Measurements from ENCODE around the gene NEDD4L. TPM values are rescaled to one million over a fixed set of nuclear protein-coding genes. Genes with fewer than 3 reads are reported as not detected.
A peak's percentile ranks its signal among the peaks of the same experiment; 100 is the strongest.

Gene NEDD4L
- total RNA-seq, 1 donor from 2014 or later, result 135 TPM

GRCh38 chr18:58201733-58202730 is 158.0 kb downstream of the NEDD4L start:
- no peak for TF ChIP-seq CTCF (IDR thresholded peaks at IDR 0.05; ENCODE audit: unreplicated experiment)
- no peak overlapping the region for H3K4me3 Mint-ChIP-seq

DNA sequence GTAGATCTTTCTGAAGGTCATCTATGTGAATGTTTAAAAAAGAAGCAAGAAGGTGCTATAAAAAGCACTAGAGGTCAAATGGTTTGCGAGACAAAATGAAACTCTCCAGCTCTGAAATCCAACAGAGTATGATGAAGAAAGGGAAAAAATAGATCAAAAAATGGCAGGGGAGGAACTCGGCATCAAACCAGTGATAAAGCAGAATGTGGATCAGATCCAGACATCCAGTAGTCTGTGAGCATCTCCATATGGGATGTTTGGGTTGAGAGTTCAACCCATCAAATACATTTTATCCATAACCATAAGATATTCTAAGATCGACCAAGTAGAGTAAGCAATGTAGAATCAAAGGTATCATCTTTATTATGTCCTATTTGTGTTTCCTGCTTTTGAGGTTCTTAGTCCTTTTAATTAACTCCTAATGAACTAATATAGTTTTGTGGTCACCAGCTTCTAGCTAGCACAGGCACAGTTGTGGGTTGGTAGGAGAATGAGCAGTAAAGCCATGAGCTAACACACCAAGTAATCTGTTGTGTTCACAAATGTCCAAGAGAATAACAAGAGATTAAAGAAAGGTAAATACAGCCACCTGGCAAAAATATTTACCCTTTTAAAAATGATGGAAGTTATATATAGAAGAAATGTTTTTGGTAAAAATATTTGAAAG is 160.9 kb downstream of the NEDD4L start:
- H3K27ac Mint-ChIP-seq, result no peak overlapping the region
- DNase-seq (ENCODE audit: low spot score in 2 of 2, unreplicated experiment in 2 of 2), result no peak
- peaks cover 27% of the 10 kb centered on the region for H3K4me1 Mint-ChIP-seq
- H3K27me3 Mint-ChIP-seq (ENCODE audit: low read depth), result no peaks in the 10 kb centered on the region
- no peaks in the 10 kb centered on the region for H3K9me3 Mint-ChIP-seq
- H3K4me3 Mint-ChIP-seq, result no peak overlapping the region
- no peaks in the 10 kb centered on the region for H3K36me3 Mint-ChIP-seq
- TF ChIP-seq CTCF (IDR thresholded peaks at IDR 0.05; ENCODE audit: unreplicated experiment), result no peak

More at GRCh38 chr18:58201733-58202730, 158.0 kb downstream of the NEDD4L start:
- DNase-seq (ENCODE audit: low spot score in 2 of 2, unreplicated experiment in 2 of 2), result no peak
- Mint-ChIP-seq H3K27me3 (ENCODE audit: low read depth) (no peaks in the 10 kb centered on the region), H3K36me3 (no peaks in the 10 kb centered on the region), H3K9me3 (no peaks in the 10 kb centered on the region), H3K4me1 (peaks cover 23% of the 10 kb centered on the region), H3K27ac (peak overlapping the region; percentile 64)

- H3K9me3 Mint-ChIP-seq, result no peaks in the 10 kb centered on the region
- peaks cover 30% of the 10 kb centered on the region for H3K4me1 Mint-ChIP-seq
- H3K4me3 Mint-ChIP-seq, result no peak overlapping the region
- no peak for TF ChIP-seq CTCF (IDR thresholded peaks at IDR 0.05; ENCODE audit: unreplicated experiment)
- no peak for DNase-seq (ENCODE audit: low spot score in 2 of 2, unreplicated experiment in 2 of 2)
- no peaks in the 10 kb centered on the region for H3K27me3 Mint-ChIP-seq (ENCODE audit: low read depth)
- H3K36me3 Mint-ChIP-seq, result no peaks in the 10 kb centered on the region
- no peak overlapping the region for H3K27ac Mint-ChIP-seq
These were observed 161.6 kb downstream of the NEDD4L start for GRCh38 chr18:58205443-58206160.

GRCh38 chr18:58207520-58208152 is 163.6 kb downstream of the NEDD4L start:
- Mint-ChIP-seq H3K4me3 (no peak overlapping the region), H3K4me1 (peaks cover 28% of the 10 kb centered on the region), H3K36me3 (no peaks in the 10 kb centered on the region), H3K27me3 (ENCODE audit: low read depth) (no peaks in the 10 kb centered on the region), H3K9me3 (no peaks in the 10 kb centered on the region), H3K27ac (no peak overlapping the region)
- DNase-seq (ENCODE audit: low spot score in 2 of 2, unreplicated experiment in 2 of 2), result no peak
- TF ChIP-seq CTCF (IDR thresholded peaks at IDR 0.05; ENCODE audit: unreplicated experiment), result no peak
